Measurements from ENCODE around the gene ACTG1.

Gene ACTG1

GRCh38 chr17:81478119-81478518 lies 34.5 kb downstream of the ACTG1 start:
- no peak for DNase-seq

DNA sequence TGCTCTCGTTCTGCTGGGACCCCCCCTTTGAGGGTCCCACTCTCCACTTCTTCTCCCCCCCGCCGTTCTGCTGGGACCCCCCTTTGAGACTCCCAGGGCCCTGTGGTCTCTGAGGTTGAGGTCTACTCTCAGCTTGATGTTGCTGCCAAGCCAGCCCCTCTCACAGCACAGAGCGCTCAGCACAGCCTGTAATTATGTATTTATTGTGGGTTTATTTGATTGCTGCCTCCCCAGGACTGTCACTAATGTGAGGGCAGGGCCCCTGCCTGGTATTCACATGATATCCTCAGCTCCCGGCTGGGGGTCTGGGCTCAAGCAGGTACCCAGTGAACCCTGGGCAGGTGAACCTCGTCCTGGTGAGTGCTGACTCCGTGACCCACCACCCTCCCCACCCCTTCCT lies 35.4 kb downstream of the ACTG1 start:
- peak; percentile 52 for DNase-seq

DNA sequence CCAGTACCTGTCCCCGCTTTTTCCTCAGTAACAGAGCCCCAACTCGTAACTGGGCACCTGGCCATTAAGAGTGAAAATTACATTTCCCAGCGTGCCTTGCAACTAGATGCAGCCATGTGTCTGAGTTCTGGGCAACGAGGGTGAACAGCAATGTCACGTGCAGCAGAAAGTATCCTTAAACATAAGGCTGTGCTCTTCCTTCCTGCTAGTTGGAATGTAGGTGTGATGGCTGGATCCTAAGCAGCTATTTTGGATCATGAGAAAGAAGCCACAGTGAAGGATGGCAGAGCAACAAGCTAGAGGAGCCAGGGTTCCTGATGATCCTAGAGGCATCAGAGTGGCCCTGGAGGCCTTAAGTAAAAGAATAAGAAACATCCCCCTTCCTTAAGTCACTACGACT lies 36.0 kb downstream of the ACTG1 start:
- no peak for DNase-seq

GRCh38 chr17:81476097-81476496 lies 36.5 kb downstream of the ACTG1 start:
- no peak for DNase-seq

- DNase-seq = no peak
Observed at GRCh38 chr17:81474958-81475357, 37.6 kb downstream of the ACTG1 start.

- DNase-seq = no peak
Observed at GRCh38 chr17:81473019-81473418, 39.6 kb downstream of the ACTG1 start.

DNA sequence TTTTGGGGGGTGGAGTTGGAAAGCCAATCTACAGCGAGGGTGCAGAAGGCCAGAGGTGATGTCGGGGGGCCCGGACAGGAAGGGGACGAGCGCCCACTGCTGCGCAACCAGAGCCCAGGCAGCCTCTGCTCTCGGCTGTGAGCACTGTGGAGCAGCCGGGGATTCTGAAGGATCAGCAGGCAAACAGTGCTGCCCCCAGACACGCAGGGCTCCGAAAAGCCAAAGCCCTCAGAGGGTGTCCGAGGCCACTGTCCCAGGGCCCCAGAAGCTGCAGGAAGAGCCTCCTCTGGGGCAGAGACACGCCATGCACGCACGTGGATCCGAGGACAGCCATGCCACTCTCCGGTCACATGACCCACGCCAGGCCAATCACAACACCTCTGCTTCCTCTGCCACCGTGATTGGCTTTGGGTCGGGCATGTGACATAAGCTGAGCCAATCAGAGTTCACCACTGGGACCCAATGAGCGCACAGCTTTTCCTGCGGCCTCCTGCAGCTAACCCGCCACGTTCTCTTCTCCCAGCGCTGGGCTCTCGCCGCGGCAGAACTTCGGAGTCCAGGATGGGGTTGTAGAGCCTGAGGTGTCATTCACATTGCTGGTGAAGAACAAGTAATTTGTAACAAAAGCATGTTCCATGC lies 40.7 kb downstream of the ACTG1 start:
- DNase-seq = no peak

GRCh38 chr17:81470944-81471817 lies 41.4 kb downstream of the ACTG1 start:
- DNase-seq = no peak

DNA sequence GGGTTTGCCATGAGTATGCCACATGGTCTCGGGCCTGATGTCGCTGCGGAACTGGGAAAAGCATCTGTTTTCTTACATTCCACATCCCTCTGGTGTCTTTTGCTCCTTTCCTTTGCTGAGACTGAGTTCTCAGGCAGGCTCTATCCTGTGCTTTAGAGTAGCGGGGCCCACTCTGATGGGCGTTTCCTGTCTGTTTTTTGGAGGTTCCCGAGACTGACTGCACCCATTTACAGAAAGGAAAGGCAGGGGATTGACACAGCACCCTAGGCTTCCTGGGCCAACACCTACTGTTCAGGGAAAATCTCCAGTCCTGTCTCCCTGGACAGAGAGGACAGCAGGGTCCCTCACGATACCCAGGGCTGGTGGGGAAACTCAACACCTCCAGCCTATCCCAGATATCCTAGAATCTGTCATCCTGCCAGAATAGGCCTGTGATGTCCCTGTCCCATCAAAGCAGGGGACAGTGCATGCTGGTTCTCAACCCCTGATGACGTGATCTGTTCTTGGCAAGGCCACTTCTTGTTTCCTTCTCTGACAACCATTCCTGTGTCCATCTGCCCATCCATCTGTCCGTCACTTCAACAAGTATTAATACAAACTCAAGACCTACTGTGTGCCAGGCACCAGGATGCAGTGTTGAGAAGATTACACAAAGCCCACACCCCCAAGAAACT lies 42.2 kb downstream of the ACTG1 start:
- DNase-seq = no peak

- DNase-seq = no peak
Observed at GRCh38 chr17:81469266-81469665, 43.3 kb downstream of the ACTG1 start.

DNA sequence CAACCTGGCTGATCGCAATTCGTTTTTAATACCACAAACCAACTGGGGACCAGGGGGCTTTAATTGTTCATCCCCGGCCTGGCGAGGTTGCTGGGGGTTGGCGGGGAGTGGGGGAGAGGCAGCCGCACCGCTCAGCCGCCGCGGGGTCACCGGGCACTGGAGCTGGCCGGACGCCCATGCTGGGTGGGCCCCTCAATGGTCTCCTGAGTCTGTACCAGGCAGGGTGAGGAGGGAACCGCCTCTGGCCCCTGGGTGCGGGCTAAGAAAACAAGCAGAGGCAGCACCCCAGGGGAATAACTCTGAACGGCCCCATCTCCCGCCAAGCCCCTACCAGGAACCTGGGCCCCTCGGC lies 43.9 kb downstream of the ACTG1 start:
- DNase-seq = no peak

- no peak for DNase-seq
Observed at GRCh38 chr17:81468111-81468769, 44.4 kb downstream of the ACTG1 start.

- no peak for DNase-seq
Observed at GRCh38 chr17:81466564-81467472, 45.8 kb downstream of the ACTG1 start.

DNA sequence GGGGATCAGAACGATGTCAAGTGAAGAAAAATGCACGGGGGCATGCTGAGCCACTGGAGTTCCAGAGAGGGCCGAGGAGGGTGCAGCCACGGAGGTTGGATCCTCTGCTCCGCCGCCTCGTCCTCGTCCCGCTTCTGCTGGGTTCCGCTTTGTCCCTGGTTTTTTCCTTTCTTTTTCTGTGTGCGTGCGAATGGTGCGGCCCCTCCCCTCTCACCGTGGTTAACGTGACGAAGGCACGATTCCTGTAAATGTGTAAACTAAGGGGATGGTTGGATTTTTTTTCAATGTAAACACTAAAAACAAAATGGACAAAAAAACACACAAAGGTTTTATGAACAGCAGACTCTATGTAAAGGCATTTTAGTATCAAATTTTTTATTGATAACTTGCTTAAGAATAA lies 46.7 kb downstream of the ACTG1 start:
- no peak for DNase-seq

DNA sequence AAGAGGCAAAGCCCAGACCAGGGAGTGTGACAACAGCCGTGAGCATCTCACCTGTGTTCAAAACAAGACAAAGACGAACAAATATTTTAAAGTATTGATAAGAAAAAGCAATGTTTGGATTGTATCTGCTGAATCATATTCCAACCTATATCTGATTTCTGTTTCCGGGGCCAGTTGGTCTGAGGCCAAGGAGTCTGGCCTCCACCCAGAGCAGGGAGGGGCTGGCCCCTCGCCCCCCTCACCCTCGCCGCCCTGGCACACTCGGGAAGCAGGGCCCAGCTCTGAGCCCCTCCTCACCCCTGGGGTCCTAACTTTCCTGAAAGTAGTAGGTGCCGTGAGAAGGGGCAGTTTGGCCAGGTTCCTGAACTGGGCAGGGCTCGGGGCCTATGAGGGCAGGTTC lies 48.0 kb downstream of the ACTG1 start:
- DNase-seq = no peak

DNA sequence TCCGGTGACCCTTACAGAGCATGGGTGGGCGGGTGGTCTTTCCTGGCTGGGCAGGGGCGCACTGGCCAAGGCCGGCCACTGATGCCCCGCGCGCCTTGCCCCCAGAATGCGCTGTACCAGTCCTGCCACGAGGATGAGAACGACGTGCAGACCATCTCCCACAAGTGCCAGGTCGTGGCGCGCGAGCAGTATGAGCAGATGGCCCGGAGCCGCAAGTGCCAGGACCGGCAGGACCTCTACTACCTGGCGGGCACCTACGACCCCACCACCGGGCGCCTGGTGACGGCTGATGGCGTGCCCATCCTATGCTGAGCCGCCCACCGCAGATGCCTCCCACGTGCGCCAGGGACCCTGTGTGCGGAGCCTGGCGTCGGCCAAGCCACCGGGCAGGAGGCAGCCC lies 49.1 kb downstream of the ACTG1 start:
- DNase-seq = no peak

GRCh38 chr17:81462506-81463125 lies 50.0 kb downstream of the ACTG1 start:
- no peak for DNase-seq

DNA sequence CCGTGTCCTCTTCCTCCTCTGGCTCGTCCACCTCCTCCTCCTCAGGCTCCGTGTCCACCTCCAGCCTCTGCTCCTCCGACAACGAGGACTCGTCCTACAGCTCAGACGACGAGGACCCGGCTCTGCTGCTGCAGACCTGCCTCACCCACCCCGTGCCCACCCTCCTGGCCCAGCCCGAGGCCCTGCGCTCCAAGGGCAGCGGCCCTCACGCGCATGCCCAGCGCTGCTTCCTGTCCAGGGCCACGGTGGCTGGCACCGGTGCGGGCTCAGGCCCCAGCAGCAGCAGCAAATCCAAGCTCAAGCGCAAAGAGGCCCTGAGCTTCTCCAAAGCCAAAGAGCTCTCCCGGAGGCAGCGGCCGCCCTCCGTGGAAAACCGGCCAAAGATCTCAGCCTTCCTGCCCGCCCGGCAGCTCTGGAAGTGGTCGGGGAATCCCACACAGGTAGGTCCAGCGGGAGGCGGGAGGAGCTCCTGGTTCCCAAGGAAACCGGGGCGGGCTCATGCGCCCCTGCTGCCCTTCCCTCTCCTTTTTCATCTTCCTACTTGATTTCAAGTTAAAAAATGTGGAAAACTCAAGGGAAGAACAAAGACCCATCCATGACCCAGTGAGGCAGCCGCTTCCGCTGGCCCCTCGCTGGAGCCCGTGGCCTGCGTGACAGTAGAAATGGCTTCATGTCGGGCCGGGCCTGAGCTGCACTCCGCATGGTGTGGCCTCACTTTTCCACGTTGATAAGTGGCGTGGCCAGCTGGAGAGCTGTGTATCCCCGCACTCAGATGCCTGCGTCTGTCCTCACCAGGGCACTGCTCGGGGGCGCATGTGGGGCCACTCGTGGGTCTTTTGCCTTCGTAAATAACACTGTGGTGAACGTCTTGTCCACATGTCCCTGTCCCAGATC lies 50.7 kb downstream of the ACTG1 start:
- DNase-seq = no peak

GRCh38 chr17:81460856-81461460 lies 51.6 kb downstream of the ACTG1 start:
- DNase-seq = no peak
